HFFc6 (cell line): Measurements from ENCODE around the gene GRK3. TPM values are rescaled to one million over a fixed set of nuclear protein-coding genes. Genes with fewer than 3 reads are reported as not detected.
A peak's percentile ranks its signal among the peaks of the same experiment; 100 is the strongest.

Source experiments
- DNase-seq: peaks from one replicate; pipeline ENCODE4 v3.0.0-alpha.2; 2018
- H3K27ac Mint-ChIP-seq: 2 replicates; pipeline ENCODE4 v1.8.0; 2020; ENCODE audit warnings: mild to moderate bottlenecking, mixed read lengths
- H3K27me3 Mint-ChIP-seq: 2 replicates; pipeline ENCODE4 v1.8.0; 2021; ENCODE audit warnings: mild to moderate bottlenecking, moderate library complexity, mixed read lengths; ENCODE audit not compliant: insufficient read depth
- H3K36me3 Mint-ChIP-seq: 2 replicates; pipeline ENCODE4 v1.8.0; 2021; ENCODE audit warnings: low read depth, mixed read lengths
- H3K4me1 Mint-ChIP-seq: 2 replicates; pipeline ENCODE4 v1.8.0; 2020; ENCODE audit warnings: low read depth, mixed read lengths
- H3K4me3 Mint-ChIP-seq: 2 replicates; pipeline ENCODE4 v1.8.0; 2020; ENCODE audit warnings: mild to moderate bottlenecking, moderate library complexity, mixed read lengths
- H3K9me3 Mint-ChIP-seq: 2 replicates; pipeline ENCODE4 v1.8.0; 2020; ENCODE audit warnings: mild to moderate bottlenecking, mixed read lengths
- CTCF ChIP-seq: fragments of 200-600 bp; sonication (generic); IDR thresholded peaks from 2 replicates; pipeline ENCODE4 v1.5.0; 2021; ENCODE audit warnings: antibody characterized with exemption, mild to moderate bottlenecking
- total RNA-seq, 6 experiments: library from RNA; stranded (reverse); fragmentation: NEBNext Ultra II Directional; extraction: Animal tissue kit (Norgen Biotek cat#: 25700); gene quantifications; 2 replicates in 1 of 6; 3 replicates in 5 of 6; pipeline ENCODE4 v1.2.3, GENCODE V29; 2021

Gene GRK3
- total RNA-seq, 6 experiments from 2014 or later = 0.05 TPM; not detected in 5

- Mint-ChIP-seq H3K4me3 (no peak overlapping the region), H3K27me3 (no peaks in the 10 kb centered on the region; the same call in 1 of the 2 replicates), H3K9me3 (peaks cover 24% of the 10 kb centered on the region), H3K36me3 (no peaks in the 10 kb centered on the region), H3K4me1 (peaks cover 20% of the 10 kb centered on the region; the same call in 1 of the 2 replicates), H3K27ac (peak overlapping the region; percentile 52; the same call in 1 of the 2 replicates)
- no peak for TF ChIP-seq CTCF
- no peak for DNase-seq
These were observed 196.5 kb downstream of the GRK3 start for GRCh38 chr22:25760848-25761595.

GRCh38 chr22:25762147-25762546 lies 197.7 kb downstream of the GRK3 start:
- H3K27ac Mint-ChIP-seq = no peak overlapping the region
- H3K36me3 Mint-ChIP-seq = peaks cover 7% of the 10 kb centered on the region
- H3K4me3 Mint-ChIP-seq = no peak overlapping the region
- peaks cover 5% of the 10 kb centered on the region for H3K27me3 Mint-ChIP-seq
- H3K4me1 Mint-ChIP-seq = peaks cover 20% of the 10 kb centered on the region; the same call in 1 of the 2 replicates
- TF ChIP-seq CTCF = no peak
- H3K9me3 Mint-ChIP-seq = peaks cover 31% of the 10 kb centered on the region
- no peak for DNase-seq

- Mint-ChIP-seq H3K27me3 (peaks cover 5% of the 10 kb centered on the region), H3K4me3 (no peak overlapping the region), H3K27ac (no peak overlapping the region), H3K4me1 (peaks cover 19% of the 10 kb centered on the region; the same call in 1 of the 2 replicates), H3K9me3 (peaks cover 41% of the 10 kb centered on the region), H3K36me3 (peaks cover 7% of the 10 kb centered on the region)
- no peak for DNase-seq
- no peak for TF ChIP-seq CTCF
These were observed 198.8 kb downstream of the GRK3 start for GRCh38 chr22:25763239-25763777.

GRCh38 chr22:25764270-25765015 lies 200.0 kb downstream of the GRK3 start:
- peaks cover 10% of the 10 kb centered on the region; the same call in 1 of the 2 replicates for H3K4me1 Mint-ChIP-seq

GRCh38 chr22:25765016-25765367 lies 200.5 kb downstream of the GRK3 start:
- TF ChIP-seq CTCF = no peak
- H3K27ac Mint-ChIP-seq = no peak overlapping the region
- no peak overlapping the region for H3K4me3 Mint-ChIP-seq
- peaks cover 6% of the 10 kb centered on the region; the same call in 1 of the 2 replicates for H3K4me1 Mint-ChIP-seq
- H3K27me3 Mint-ChIP-seq = peaks cover 8% of the 10 kb centered on the region
- no peak for DNase-seq
- H3K9me3 Mint-ChIP-seq = peaks cover 48% of the 10 kb centered on the region
- peaks cover 7% of the 10 kb centered on the region for H3K36me3 Mint-ChIP-seq

More at GRCh38 chr22:25764270-25765015, 200.0 kb downstream of the GRK3 start:
- DNase-seq = no peak
- TF ChIP-seq CTCF = 0 out of 2 replicates have a peak, but pooled peaks have one; percentile 11
- no peak overlapping the region for H3K27ac Mint-ChIP-seq
- H3K9me3 Mint-ChIP-seq = peaks cover 48% of the 10 kb centered on the region
- H3K27me3 Mint-ChIP-seq = peaks cover 7% of the 10 kb centered on the region
- peaks cover 7% of the 10 kb centered on the region for H3K36me3 Mint-ChIP-seq
- H3K4me3 Mint-ChIP-seq = no peak overlapping the region
